ENCODE results near the gene FASN.
A peak's percentile ranks its signal among the peaks of the same experiment; 100 is the strongest.

FASN gene

DNA sequence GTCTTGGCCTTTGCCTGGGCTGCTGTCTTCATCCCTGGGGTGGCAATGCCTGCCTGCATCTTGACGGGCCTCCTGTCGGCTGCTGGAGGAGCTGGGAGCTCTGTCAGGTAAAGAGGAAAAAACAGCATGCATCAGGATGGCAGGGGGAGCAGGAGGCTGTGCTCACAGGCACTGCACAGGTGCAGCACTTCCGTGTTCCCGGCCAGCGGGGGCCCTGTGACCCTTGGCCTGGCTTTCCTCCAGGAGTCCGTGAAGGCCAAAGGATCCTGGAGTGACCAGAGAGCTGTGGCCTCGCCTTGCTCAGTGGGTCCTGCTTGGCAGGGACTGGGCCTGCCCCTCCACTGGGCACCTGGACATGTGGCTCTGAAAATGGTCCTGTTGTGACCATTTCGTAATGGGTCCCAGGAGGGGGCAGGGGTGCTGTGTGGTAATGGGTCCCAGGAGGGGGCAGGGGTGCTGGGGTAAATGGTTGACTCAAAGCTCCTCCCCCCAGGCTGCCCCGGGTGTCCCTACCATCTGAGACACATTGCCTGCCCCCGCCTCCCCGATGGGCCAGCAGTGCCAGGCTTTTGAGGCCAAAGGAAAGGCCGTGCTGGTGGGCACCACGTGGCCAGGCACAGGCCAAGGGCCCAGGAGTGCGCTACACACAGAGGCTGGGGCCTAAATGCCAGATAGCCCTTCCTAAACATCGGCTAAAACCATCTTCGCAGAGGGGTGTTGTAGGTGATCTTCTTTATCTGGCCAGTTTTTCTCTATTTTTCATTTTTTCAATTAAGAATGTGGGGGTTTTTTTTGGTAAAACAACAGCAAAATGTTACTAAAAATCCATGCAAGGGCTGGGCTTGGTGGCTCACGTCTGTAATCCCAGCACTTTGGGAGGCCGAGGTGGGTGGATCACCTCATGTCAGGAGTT lies 4.0 kb upstream of the FASN start:
- DNase-seq: peak; percentile 38

- no peak for DNase-seq
Measured at GRCh38 chr17:82101301-82101715, 3.3 kb upstream of the FASN start.

GRCh38 chr17:82100502-82101298 lies 2.7 kb upstream of the FASN start:
- DNase-seq: no peak

DNA sequence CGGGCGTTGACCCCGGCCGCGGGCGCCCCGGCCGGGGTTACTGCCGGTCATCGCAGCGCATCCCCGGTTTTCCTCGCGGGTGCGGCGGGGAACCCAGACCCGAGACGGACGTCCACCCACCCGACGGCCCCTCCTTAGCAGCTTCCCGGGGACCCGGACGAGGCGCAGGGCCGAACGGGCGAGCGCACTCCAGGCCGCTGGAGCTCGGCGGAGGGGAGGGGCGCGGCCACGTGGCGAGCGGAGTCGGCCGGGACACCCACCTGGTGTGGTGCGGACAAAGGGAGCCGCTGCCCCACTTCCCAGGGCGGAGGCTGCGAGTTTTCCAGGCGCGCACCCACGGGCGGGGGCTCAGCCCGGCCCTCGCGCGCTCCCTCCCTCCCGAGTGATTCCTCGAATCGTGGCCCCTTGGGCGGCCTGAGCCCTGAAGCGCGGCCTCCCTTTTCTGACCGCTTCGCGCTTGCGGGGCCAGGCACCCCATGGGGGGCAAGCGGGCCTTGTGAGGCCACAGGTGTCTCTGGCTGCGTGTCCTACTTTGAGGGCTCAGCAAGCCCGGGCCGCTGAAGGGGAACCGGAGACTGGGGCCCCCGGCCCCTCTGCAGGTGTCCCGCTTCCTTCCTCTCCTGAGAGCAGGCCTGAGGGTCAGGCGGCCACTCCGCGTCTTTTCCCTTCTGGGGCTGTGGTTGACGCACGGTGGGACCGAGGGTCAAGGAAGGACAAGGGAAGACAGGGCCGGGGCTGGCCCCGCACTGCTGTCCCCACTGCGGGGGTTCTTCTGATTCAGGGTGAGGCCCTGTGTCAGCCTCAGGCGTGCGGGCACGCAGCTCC lies 1.1 kb upstream of the FASN start:
- peak; percentile 94 for DNase-seq

DNA sequence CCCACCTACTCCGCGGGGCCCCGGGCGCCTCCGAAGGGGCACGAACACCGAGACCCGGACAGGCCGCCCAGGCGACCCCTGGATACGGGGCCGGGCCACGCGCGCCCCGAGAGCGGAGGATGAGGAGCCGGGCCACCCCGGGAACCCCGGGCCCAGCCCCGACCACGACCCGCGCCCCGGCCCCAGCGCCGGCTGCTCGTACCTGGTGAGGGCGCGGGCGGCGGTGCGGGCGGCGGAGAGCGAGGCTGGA lies 192 bp downstream of the FASN start:
- DNase-seq: peak; percentile 74

GRCh38 chr17:82097184-82097918 lies 685 bp downstream of the FASN start:
- peak; percentile 84 for DNase-seq

GRCh38 chr17:82096709-82097183 lies 1.3 kb downstream of the FASN start:
- no peak for DNase-seq

- DNase-seq: no peak
Measured at GRCh38 chr17:82095777-82096708, 2.0 kb downstream of the FASN start.

- DNase-seq: no peak
Measured at GRCh38 chr17:82094931-82095776, 2.9 kb downstream of the FASN start.

DNA sequence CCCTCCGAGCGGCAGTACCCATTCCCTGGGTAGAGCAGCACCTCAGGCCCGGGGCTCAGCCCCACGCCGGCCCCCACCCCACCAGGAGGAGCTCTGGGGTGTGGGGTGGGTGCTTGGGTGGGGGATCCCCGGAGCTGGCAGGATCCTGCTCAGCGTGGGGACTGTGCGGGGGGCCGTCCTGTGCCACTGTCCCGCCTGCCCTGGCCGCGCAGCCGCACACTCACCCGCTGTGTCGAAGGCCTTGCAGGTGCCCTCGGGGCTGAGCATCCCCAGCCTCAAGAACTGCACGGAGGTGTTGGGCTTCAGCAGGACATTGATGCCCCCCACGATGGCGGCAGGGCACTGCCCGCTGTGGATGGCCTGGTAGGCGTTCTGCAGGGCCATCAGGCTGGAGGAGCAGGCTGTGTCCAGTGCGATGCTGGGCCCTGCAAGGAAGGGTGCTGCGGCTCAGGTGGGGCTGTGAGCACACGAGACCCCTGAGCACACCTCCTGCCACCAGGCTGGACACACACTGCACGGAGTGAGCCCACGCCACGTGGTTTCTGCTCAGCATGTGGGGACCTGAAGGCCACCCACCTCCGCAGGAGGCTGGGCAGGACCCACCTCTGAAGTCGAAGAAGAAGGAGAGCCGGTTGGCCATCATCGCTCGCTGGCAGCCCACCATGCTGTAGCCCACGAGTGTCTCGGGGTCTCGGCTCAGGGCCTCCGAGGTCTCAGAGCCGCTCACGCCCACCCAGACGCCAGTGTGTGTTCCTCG lies 4.9 kb downstream of the FASN start:
- no peak for DNase-seq

GRCh38 chr17:82092628-82092994 lies 5.4 kb downstream of the FASN start:
- no peak for DNase-seq

- no peak for DNase-seq
Measured at GRCh38 chr17:82092094-82092586, 5.9 kb downstream of the FASN start.

DNA sequence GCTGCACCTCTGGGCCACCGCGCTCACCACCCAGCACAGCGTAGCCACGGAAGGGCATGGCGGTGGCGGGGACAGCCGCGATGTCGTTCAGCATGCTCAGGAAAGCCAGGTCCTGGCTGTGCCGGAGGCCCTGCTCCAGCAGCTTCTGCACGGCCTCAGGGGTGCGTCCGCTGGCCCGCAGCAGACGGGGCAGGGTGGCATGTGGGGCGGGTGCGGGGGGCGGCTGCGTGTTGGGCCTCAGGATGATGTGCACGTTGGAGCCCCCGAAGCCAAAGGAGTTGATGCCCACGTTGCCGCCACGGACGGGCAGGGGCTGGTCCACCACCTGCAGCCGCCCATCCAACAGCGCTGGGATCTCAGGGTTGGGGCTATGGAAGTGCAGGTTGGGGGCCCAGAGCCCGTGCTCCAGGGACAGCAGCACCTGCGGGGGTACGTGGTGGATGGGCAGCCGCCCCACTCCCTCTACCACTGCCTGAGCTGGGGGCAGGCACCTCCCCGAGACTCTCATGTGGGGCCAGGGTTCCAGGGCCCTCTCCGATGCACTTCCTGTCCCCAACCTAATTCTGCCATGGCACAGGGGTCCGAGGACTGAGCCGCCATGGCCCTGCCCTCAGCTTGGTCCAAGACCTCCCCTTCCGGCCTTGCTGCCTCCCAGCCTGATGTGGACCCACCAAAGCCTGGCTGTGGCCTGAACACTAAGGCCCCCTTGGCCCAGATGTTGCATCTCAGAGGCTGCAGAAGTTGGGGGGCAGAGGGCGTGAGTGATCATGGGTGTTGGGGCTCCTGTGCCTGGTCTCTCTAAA lies 6.6 kb downstream of the FASN start:
- DNase-seq: no peak

DNA sequence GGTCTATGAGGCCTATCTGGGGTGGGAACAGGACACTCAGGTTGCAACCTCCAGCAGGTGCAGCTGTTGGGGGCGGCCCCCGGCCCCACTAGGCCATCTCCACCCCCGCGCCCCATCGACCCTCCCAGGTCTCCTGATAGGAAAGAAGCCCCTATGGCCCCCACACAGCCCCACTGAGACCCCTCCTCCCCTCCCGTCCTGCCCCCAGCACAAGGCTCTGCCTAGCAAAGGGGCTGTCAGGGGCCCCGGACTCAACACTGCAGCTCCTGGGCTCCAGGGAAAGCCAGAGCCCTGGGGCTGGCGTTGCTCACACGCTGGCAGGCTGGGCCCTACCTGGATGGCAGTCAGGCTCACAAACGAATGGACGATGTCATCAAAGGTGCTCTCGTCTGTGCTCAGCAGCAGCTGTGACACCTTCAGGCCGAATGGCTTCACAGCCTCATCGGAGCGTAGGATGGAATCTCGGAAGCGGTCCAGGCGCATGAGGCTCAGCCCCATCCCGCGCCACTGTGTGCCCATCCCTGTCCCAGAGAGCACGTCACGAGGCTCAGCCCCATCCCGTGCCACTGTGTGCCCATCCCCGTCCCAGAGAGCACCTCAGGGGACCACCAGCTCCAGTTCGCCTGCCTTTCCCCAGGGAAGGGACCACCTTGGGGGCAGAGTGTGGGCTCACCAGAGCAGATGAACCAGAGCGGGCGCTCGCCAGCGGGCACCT lies 7.3 kb downstream of the FASN start:
- no peak for DNase-seq

GRCh38 chr17:82089723-82090548 lies 8.1 kb downstream of the FASN start:
- no peak for DNase-seq

Measured in right kidney (tissue), 1 donor.